Keratinocyte (primary cell): Measurements from ENCODE around the gene KCNH1. TPM values are rescaled to one million over a fixed set of nuclear protein-coding genes. Genes with fewer than 3 reads are reported as not detected.

Experiments
- DNase-seq: peaks from one replicate; pipeline ENCODE4 v3.0.0-alpha.2; 2011; ENCODE audit warnings: low read depth, missing footprints, low spot score
- FAIRE-seq: peaks from 2 replicates; lab custom pipeline; 2011; peaks lifted over from hg19 to GRCh38; lab: Jason Lieb, UNC
- H2AFZ ChIP-seq: 2 replicates; pipeline ENCODE4 v1.6.0; 2012; ENCODE audit warnings: low read length, control low read depth, inconsistent platforms; ENCODE audit not compliant: control insufficient read depth
- H3K27ac ChIP-seq: 2 replicates; pipeline ENCODE4 v1.5.1; 2011; ENCODE audit warnings: low read length; ENCODE audit not compliant: control insufficient read depth, insufficient read depth
- H3K27me3 ChIP-seq: 3 replicates; pipeline ENCODE4 v1.6.0; 2011; ENCODE audit warnings: low read length; ENCODE audit not compliant: control insufficient read depth, insufficient read depth; ENCODE audit errors: extremely low read depth
- H3K36me3 ChIP-seq, 2 experiments: 2 replicates in 1 of 2; 3 replicates in 1 of 2; pipeline ENCODE4 v1.5.1; 2011; ENCODE audit warnings: low read length in 2 of 2, mild to moderate bottlenecking in 1 of 2; ENCODE audit not compliant: control insufficient read depth in 2 of 2, insufficient read depth in 2 of 2; ENCODE audit errors: extremely low read depth in 1 of 2
- H3K4me1 ChIP-seq: 3 replicates; pipeline ENCODE4 v1.5.1; 2011; ENCODE audit warnings: low read length; ENCODE audit not compliant: control insufficient read depth, insufficient read depth; ENCODE audit errors: extremely low read depth
- H3K4me2 ChIP-seq: 3 replicates; pipeline ENCODE4 v1.6.0; 2011; ENCODE audit warnings: low read depth, low read length; ENCODE audit not compliant: control insufficient read depth, insufficient read depth; ENCODE audit errors: extremely low read depth
- H3K4me3 ChIP-seq, 3 experiments: fragments of 200-600 bp in 1 of 3; sonication (generic) in 1 of 3; 2 replicates in 2 of 3; 3 replicates in 1 of 3; pipeline ENCODE4 v1.5.1; 2011 to 2016; ENCODE audit warnings: low read length in 3 of 3, mild to moderate bottlenecking in 3 of 3, control low read depth in 2 of 3, inconsistent platforms in 1 of 3, low read depth in 1 of 3, mixed read lengths in 1 of 3, mixed run types in 1 of 3, moderate library complexity in 1 of 3; ENCODE audit not compliant: control insufficient read depth in 2 of 3, insufficient read depth in 2 of 3; ENCODE audit errors: extremely low read depth in 1 of 3
- H3K79me2 ChIP-seq: 2 replicates; pipeline ENCODE4 v1.6.0; 2012; ENCODE audit warnings: low read length; ENCODE audit not compliant: control insufficient read depth, insufficient read depth
- H3K9ac ChIP-seq: 3 replicates; pipeline ENCODE4 v1.6.0; 2011; ENCODE audit warnings: low read length; ENCODE audit not compliant: control insufficient read depth, insufficient read depth; ENCODE audit errors: extremely low read depth
- H3K9me1 ChIP-seq: 3 replicates; pipeline ENCODE4 v1.6.0; 2011; ENCODE audit warnings: low read length; ENCODE audit not compliant: control insufficient read depth, insufficient read depth; ENCODE audit errors: extremely low read depth
- H3K9me3 ChIP-seq: 2 replicates; pipeline ENCODE4 v1.5.1; 2012; ENCODE audit warnings: low read depth, low read length; ENCODE audit not compliant: control insufficient read depth
- H4K20me1 ChIP-seq: 3 replicates; pipeline ENCODE4 v1.6.0; 2011; ENCODE audit warnings: low read length; ENCODE audit not compliant: control insufficient read depth, insufficient read depth; ENCODE audit errors: extremely low read depth
- EZH2 ChIP-seq: IDR thresholded peaks from one replicate; pipeline ENCODE4 v1.6.1; 2012; ENCODE audit warnings: inconsistent platforms, mild to moderate bottlenecking, low read length, moderate library complexity
- dilution Hi-C: fragments of 300-500 bp; cut with MboI; formaldehyde crosslinking; loops from one replicate; pipeline ENCODE4 v1.7.0; 2020; ENCODE audit warnings: low sequenced_read_pairs; ENCODE audit not compliant: extremely low pct_ligation_motif_present
- polyA plus RNA-seq, 5 experiments: library from polyadenylated mRNA; depleted of rRNA in 3 of 5; stranded (reverse) in 3 of 5; stranded (forward) in 1 of 5; unstranded in 1 of 5; fragments of >200 nt; gene quantifications; 1 replicate in 1 of 5; 2 replicates in 3 of 5; 3 replicates in 1 of 5; pipeline versions ENCODE4 v1.2.1 to v1.2.3, GENCODE V29; 2011 to 2012; ENCODE audit warnings: missing spikeins in 2 of 5, low read depth in 1 of 5, low replicate concordance in 1 of 5
- TF ChIP-seq, protein P1 (sequence below), 3 experiments: IDR thresholded peaks in 1 of 3; conservative IDR thresholded peaks in 1 of 3; optimal IDR thresholded peaks in 1 of 3; 2 replicates in 2 of 3; 3 replicates in 1 of 3; pipeline versions ENCODE3 to v1.5.1; 2011; ENCODE audit warnings: low read length in 3 of 3, mild to moderate bottlenecking in 3 of 3, moderate library complexity in 2 of 3, control low read depth in 1 of 3, inconsistent platforms in 1 of 3; ENCODE audit not compliant: insufficient read depth in 2 of 3; ENCODE audit errors: extremely low read depth in 1 of 3

KCNH1 gene
- polyA plus RNA-seq, 1 donor (not counting 4 experiments of a cell fraction or from before 2014, with no cell fraction given) = not detected

DNA sequence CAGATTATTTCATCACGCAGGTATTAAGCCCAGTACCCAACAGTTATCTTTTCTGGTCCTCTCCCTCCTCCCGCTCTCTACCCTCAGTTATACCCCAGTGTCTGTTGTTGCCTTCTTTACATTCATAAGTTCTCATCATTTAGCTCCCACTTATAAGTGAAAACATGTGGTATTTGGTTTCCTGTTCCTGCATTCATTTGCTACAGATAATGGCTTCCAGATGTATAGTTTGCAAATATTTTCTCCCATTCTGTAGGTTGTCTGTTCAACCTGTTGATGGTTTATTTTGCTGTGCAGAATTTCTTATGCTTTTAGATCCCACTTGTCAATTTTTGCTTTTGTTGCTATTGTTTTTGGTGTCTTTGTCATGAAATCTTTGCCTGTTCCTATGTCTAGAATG is 21.1 kb upstream of the KCNH1 start:
- no peak overlapping the region for H3K4me3 ChIP-seq
- dilution Hi-C loops = no loop called here

DNA sequence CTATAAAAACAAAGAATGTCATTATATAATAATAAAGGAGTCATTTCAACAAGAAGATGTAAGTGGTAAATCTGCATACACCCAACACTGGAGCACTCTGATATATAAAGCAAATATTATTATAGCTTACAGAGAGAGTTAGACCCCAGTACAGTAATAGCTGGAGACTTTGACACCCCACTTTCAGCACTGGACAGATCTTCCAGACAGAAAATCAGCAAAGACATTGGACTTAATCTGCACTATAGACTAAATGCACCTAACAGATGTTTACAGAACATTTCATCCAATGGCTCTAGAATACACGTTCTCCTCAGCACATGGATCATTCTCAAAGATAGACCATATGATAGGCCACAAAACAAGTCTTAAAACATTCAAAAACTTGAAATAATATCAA is 20.0 kb upstream of the KCNH1 start:
- Histone ChIP-seq H2AFZ (no peak overlapping the region), H3K79me2 (no peaks in the 10 kb centered on the region), H3K4me3 (no peak overlapping the region), H4K20me1 (no peaks in the 10 kb centered on the region), H3K4me2 (no peak overlapping the region), H3K9me3 (no peaks in the 10 kb centered on the region), H3K4me1 (no peaks in the 10 kb centered on the region), H3K36me3 (no peaks in the 10 kb centered on the region), H3K27ac (no peak overlapping the region), H3K9me1 (no peaks in the 10 kb centered on the region), H3K27me3 (no peaks in the 10 kb centered on the region), H3K9ac (no peak overlapping the region)
- DNase-seq (no peak), FAIRE-seq (no peak)
- dilution Hi-C loops = no loop called here
- TF ChIP-seq, protein P1, sequence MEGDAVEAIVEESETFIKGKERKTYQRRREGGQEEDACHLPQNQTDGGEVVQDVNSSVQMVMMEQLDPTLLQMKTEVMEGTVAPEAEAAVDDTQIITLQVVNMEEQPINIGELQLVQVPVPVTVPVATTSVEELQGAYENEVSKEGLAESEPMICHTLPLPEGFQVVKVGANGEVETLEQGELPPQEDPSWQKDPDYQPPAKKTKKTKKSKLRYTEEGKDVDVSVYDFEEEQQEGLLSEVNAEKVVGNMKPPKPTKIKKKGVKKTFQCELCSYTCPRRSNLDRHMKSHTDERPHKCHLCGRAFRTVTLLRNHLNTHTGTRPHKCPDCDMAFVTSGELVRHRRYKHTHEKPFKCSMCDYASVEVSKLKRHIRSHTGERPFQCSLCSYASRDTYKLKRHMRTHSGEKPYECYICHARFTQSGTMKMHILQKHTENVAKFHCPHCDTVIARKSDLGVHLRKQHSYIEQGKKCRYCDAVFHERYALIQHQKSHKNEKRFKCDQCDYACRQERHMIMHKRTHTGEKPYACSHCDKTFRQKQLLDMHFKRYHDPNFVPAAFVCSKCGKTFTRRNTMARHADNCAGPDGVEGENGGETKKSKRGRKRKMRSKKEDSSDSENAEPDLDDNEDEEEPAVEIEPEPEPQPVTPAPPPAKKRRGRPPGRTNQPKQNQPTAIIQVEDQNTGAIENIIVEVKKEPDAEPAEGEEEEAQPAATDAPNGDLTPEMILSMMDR (optimal IDR thresholded peaks at IDR 0.05 in 1 of 3, IDR thresholded peaks at IDR 0.05 in 1 of 3, conservative IDR thresholded peaks at IDR 0.05 in 1 of 3; ENCODE audit: extremely low read depth in 1 of 3, insufficient read depth in 2 of 3, low read length in 3 of 3) = no peak
- no peak for TF ChIP-seq EZH2

More for the DNA sequence above, 21.1 kb upstream of the KCNH1 start:
- no peaks in the 10 kb centered on the region for H3K79me2 ChIP-seq
- TF ChIP-seq EZH2 = no peak
- TF ChIP-seq, protein P1 (optimal IDR thresholded peaks at IDR 0.05 in 1 of 3, IDR thresholded peaks at IDR 0.05 in 1 of 3, conservative IDR thresholded peaks at IDR 0.05 in 1 of 3; ENCODE audit: extremely low read depth in 1 of 3, insufficient read depth in 2 of 3, low read length in 3 of 3) = no peak
- no peak overlapping the region for H3K9ac ChIP-seq
- no peak overlapping the region for H2AFZ ChIP-seq
- H3K9me1 ChIP-seq = no peaks in the 10 kb centered on the region
- no peaks in the 10 kb centered on the region for H3K27me3 ChIP-seq
- no peak overlapping the region for H3K4me2 ChIP-seq
- no peaks in the 10 kb centered on the region for H3K4me1 ChIP-seq
- no peaks in the 10 kb centered on the region for H3K9me3 ChIP-seq
- no peak for FAIRE-seq
- no peaks in the 10 kb centered on the region for H4K20me1 ChIP-seq
- H3K27ac ChIP-seq = no peak overlapping the region
- DNase-seq = no peak
- H3K36me3 ChIP-seq = no peaks in the 10 kb centered on the region
